Smooth muscle cell (in vitro differentiated cells): ENCODE measurements around the gene VWA5B1. TPM values are rescaled to one million over a fixed set of nuclear protein-coding genes. Genes with fewer than 3 reads are reported as not detected.

Source experiments
- DNase-seq: peaks from one replicate; lab custom pipeline; 2025; ENCODE audit not compliant: unreplicated experiment; lab: John Stamatoyannopoulos, UW
- H2AFZ ChIP-seq: fragments of 200-600 bp; sonication (generic); 2 replicates; pipeline ENCODE4 v1.6.0; 2016; ENCODE audit warnings: antibody characterized with exemption, low read depth, mild to moderate bottlenecking
- H3F3A ChIP-seq: fragments of 200-600 bp; sonication (generic); 2 replicates; pipeline ENCODE4 v1.6.0; 2017; ENCODE audit warnings: antibody characterized with exemption, low read depth
- H3K27ac ChIP-seq: fragments of 200-600 bp; sonication (generic); 2 replicates; pipeline ENCODE4 v1.5.1; 2016; ENCODE audit warnings: low read depth, mild to moderate bottlenecking
- H3K27me3 ChIP-seq: fragments of 200-600 bp; sonication (generic); 2 replicates; pipeline ENCODE4 v1.6.1; 2016; ENCODE audit warnings: low read depth, mild to moderate bottlenecking
- H3K36me3 ChIP-seq: fragments of 200-600 bp; sonication (generic); 2 replicates; pipeline ENCODE4 v1.5.1; 2016; ENCODE audit warnings: low read depth
- H3K4me1 ChIP-seq: fragments of 200-600 bp; sonication (generic); 2 replicates; pipeline ENCODE4 v1.5.1; 2016; ENCODE audit warnings: low read depth
- H3K4me2 ChIP-seq: fragments of 200-600 bp; sonication (generic); 2 replicates; pipeline ENCODE4 v1.6.0; 2016; ENCODE audit warnings: mild to moderate bottlenecking
- H3K4me3 ChIP-seq: fragments of 200-600 bp; sonication (generic); 2 replicates; pipeline ENCODE4 v1.5.1; 2016; ENCODE audit warnings: mild to moderate bottlenecking
- H3K79me2 ChIP-seq: fragments of 200-600 bp; sonication (generic); 2 replicates; pipeline ENCODE4 v1.6.0; 2016; ENCODE audit warnings: low read depth, mild to moderate bottlenecking
- H3K9ac ChIP-seq: fragments of 200-600 bp; sonication (generic); 2 replicates; pipeline ENCODE4 v1.6.0; 2016; ENCODE audit warnings: low read depth
- H3K9me3 ChIP-seq: fragments of 200-600 bp; sonication (generic); replicated peaks from 2 replicates; pipeline ENCODE4 v1.5.1; 2016; ENCODE audit warnings: low read depth
- H4K20me1 ChIP-seq: fragments of 200-600 bp; sonication (generic); 2 replicates; pipeline ENCODE4 v1.6.0; 2016; ENCODE audit warnings: low read depth
- CTCF ChIP-seq: fragments of 200-600 bp; sonication (generic); IDR thresholded peaks from 2 replicates; pipeline ENCODE4 v1.5.1; 2017; ENCODE audit warnings: borderline replicate concordance, mild to moderate bottlenecking, antibody characterized with exemption; ENCODE audit not compliant: insufficient read depth, poor library complexity, severe bottlenecking
- WGBS: methylation state at CpG from one replicate; pipeline ENCODE4 v1.1.7; 2016; ENCODE audit warnings: low lambda C conversion rate; 5-methylcytosine and 5-hydroxymethylcytosine counted together
- polyA plus RNA-seq: library from polyadenylated mRNA; unstranded; fragments of >200 nt; fragmentation: Nextera tagmentation; extraction: Ambion mirVana; gene quantifications from 2 replicates; pipeline ENCODE4 v1.2.1, GENCODE V29; 2016
- total RNA-seq: library from RNA; depleted of rRNA; stranded (reverse); fragments of >200 nt; gene quantifications from 2 replicates; pipeline ENCODE4 v1.2.3, GENCODE V29; 2014

VWA5B1 gene
- total and polyA plus RNA-seq, 2 experiments from 2014 or later, result not detected

- no peak for TF ChIP-seq CTCF
- Histone ChIP-seq H3K79me2 (no peaks in the 10 kb centered on the region), H3K36me3 (no peaks in the 10 kb centered on the region), H3K4me2 (no peak overlapping the region), H2AFZ (no peak overlapping the region), H3K27ac (no peak overlapping the region), H3K9ac (no peak overlapping the region), H3K9me3 (no peaks in the 10 kb centered on the region), H3K4me1 (no peaks in the 10 kb centered on the region), H3F3A (no peaks in the 10 kb centered on the region), H4K20me1 (no peaks in the 10 kb centered on the region), H3K4me3 (no peak overlapping the region), H3K27me3 (peaks cover 39% of the 10 kb centered on the region)
- no peak for DNase-seq
- 30% methylated on average over 8 of the region's 10 CpGs for WGBS
Measured at GRCh38 chr1:20343938-20344302, 53.2 kb downstream of the VWA5B1 start.

- no peak overlapping the region for H2AFZ ChIP-seq
- H3K4me2 ChIP-seq, result no peak overlapping the region
- no peak overlapping the region for H3K27ac ChIP-seq
Measured at GRCh38 chr1:20344738-20345137, 54.1 kb downstream of the VWA5B1 start.

GRCh38 chr1:20345419-20345818 is 54.7 kb downstream of the VWA5B1 start:
- Histone ChIP-seq H3K79me2 (no peaks in the 10 kb centered on the region), H3F3A (no peaks in the 10 kb centered on the region), H2AFZ (no peak overlapping the region), H4K20me1 (no peaks in the 10 kb centered on the region), H3K4me3 (no peak overlapping the region), H3K27ac (no peak overlapping the region), H3K36me3 (no peaks in the 10 kb centered on the region), H3K4me1 (no peaks in the 10 kb centered on the region), H3K4me2 (no peak overlapping the region), H3K27me3 (peaks cover 32% of the 10 kb centered on the region), H3K9me3 (no peaks in the 10 kb centered on the region), H3K9ac (no peak overlapping the region)
- no peak for DNase-seq
- TF ChIP-seq CTCF, result no peak
- 96% methylated on average over 13 of the region's 13 CpGs for WGBS

More at GRCh38 chr1:20344738-20345137, 54.1 kb downstream of the VWA5B1 start:
- Histone ChIP-seq H3K36me3 (no peaks in the 10 kb centered on the region), H4K20me1 (no peaks in the 10 kb centered on the region), H3K9me3 (no peaks in the 10 kb centered on the region), H3K79me2 (no peaks in the 10 kb centered on the region), H3K9ac (no peak overlapping the region), H3K4me3 (no peak overlapping the region), H3F3A (no peaks in the 10 kb centered on the region), H3K27me3 (peaks cover 36% of the 10 kb centered on the region), H3K4me1 (no peaks in the 10 kb centered on the region)
- no peak for TF ChIP-seq CTCF
- DNase-seq, result no peak
- 68% methylated on average over 7 of the region's 7 CpGs for WGBS

DNA sequence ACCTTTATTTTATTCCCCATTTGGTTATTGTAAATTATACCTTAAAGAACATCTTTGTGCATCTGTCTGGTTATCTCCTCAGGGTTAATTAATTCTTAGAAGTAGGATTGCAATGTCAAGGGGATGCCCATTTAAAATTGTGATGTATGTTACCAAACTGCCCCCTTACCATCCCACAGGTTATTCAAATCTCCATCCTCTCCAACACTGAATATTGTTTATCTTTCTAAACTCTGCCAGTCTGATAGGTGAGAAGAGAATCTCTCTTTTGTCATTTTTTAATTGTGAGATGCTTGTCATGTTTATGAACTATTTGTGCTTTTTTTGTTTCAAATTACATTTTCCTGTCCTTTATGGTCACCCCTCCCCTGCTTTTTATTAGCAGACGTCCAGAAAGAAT is 55.8 kb downstream of the VWA5B1 start:
- no peak for TF ChIP-seq CTCF
- Histone ChIP-seq H3K27me3 (peaks cover 26% of the 10 kb centered on the region), H3K4me2 (no peak overlapping the region), H3K36me3 (no peaks in the 10 kb centered on the region), H4K20me1 (no peaks in the 10 kb centered on the region), H3K79me2 (no peaks in the 10 kb centered on the region), H2AFZ (no peak overlapping the region), H3F3A (no peaks in the 10 kb centered on the region), H3K4me1 (no peaks in the 10 kb centered on the region), H3K9me3 (no peaks in the 10 kb centered on the region), H3K4me3 (no peak overlapping the region), H3K9ac (no peak overlapping the region), H3K27ac (no peak overlapping the region)
- DNase-seq, result no peak
- 82% methylated on average over 1 of the region's 1 CpG for WGBS
